ENCODE measurements around the gene TMC3. TPM values are rescaled to one million over a fixed set of nuclear protein-coding genes. Genes with fewer than 3 reads are reported as not detected.
"Not testable (repeated sequence)": the region's sequence is repeated elsewhere in the genome, so short reads cannot be mapped to it uniquely, and the experiment has no call there.

Gene TMC3
- total and polyA plus RNA-seq, 12 donors, result 0.03 to 0.08 (median 0.04) TPM; not detected in 9

DNA sequence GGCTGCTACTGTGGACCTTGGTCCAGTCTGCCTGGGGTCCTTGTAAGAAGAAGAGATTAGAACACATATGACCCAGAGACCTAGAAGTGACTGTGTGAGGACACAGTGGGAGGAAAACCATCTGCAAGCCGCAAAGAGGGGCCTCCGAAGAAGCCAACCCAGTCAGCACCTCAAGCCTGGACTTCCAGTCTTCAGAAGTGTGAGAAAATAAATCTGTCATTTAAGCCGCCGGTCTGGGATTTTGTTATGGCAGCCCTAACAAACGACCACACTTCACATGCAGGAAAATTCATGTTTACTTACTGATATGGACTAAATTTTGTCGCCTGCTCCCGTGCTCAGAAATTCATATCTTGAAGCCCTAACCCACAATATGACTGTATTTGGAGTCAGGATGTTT, 44.4 kb upstream of the TMC3 start:
- H3K27ac ChIP-seq, result no peak overlapping the region
- 58 to 66% (median 62%) methylated on average over 7 of the region's 7 CpGs for WGBS, 4 donors
- no peak overlapping the region for H3K4me3 ChIP-seq
- DNase-seq, result no peak
- no peaks in the 10 kb centered on the region for H3K36me3 ChIP-seq (replicated peaks in 1 of 2)
- H3K9me3 ChIP-seq (replicated peaks in 1 of 3), result no peaks in the 10 kb centered on the region
- intact Hi-C loops (cut with DNase I), result no loop called here
- H3K27me3 ChIP-seq, result peaks cover 7% of the 10 kb centered on the region
- TF ChIP-seq CTCF (IDR thresholded peaks at IDR 0.05), result no peak
- no peak for TF ChIP-seq POLR2A (IDR thresholded peaks at IDR 0.05)
- no peaks in the 10 kb centered on the region for H3K4me1 ChIP-seq (replicated peaks in 1 of 2)

- intact Hi-C loops (cut with DNase I); H3K27me3 ChIP-seq; H3K36me3 ChIP-seq (replicated peaks in 1 of 2); DNase-seq; H3K4me1 ChIP-seq (replicated peaks in 1 of 2); H3K27ac ChIP-seq; H3K4me3 ChIP-seq; H3K9me3 ChIP-seq (replicated peaks in 1 of 3): not testable (repeated sequence)
- WGBS, 4 donors, result 54 to 75% (median 69%) methylated on average over 10 to 12 of the region's 12 CpGs
Measured at GRCh38 chr15:81414274-81414968, 40.4 kb upstream of the TMC3 start.

GRCh38 chr15:81413851-81414250, 39.8 kb upstream of the TMC3 start:
- WGBS, 4 donors, result 87 to 92% (median 89%) methylated on average over 10 to 32 of the region's 32 CpGs
- intact Hi-C loops (cut with DNase I), result no loop called here

GRCh38 chr15:81411969-81412633, 38.1 kb upstream of the TMC3 start:
- no peak overlapping the region for H3K27ac ChIP-seq
- DNase-seq, result no peak
- H3K36me3 ChIP-seq (replicated peaks in 1 of 2), result no peaks in the 10 kb centered on the region
- H3K9me3 ChIP-seq (replicated peaks in 1 of 3), result no peaks in the 10 kb centered on the region
- no peaks in the 10 kb centered on the region for H3K4me1 ChIP-seq (replicated peaks in 1 of 2)
- H3K27me3 ChIP-seq, result peaks cover 12% of the 10 kb centered on the region
- no peak overlapping the region for H3K4me3 ChIP-seq
- 67 to 75% (median 71%) methylated on average over 5 of the region's 5 CpGs for WGBS, 4 donors
- no peak for TF ChIP-seq POLR2A (IDR thresholded peaks at IDR 0.05)
- TF ChIP-seq CTCF (IDR thresholded peaks at IDR 0.05), result no peak
- intact Hi-C loops (cut with DNase I), result no loop called here

More at GRCh38 chr15:81413851-81414250, 39.8 kb upstream of the TMC3 start:
- H3K27me3 ChIP-seq, result peaks cover 8% of the 10 kb centered on the region
- no peak for TF ChIP-seq POLR2A (IDR thresholded peaks at IDR 0.05)
- TF ChIP-seq CTCF (IDR thresholded peaks at IDR 0.05), result no peak
- no peak overlapping the region for H3K4me3 ChIP-seq
- no peak for DNase-seq
- no peaks in the 10 kb centered on the region for H3K36me3 ChIP-seq (replicated peaks in 1 of 2)
- no peaks in the 10 kb centered on the region for H3K9me3 ChIP-seq (replicated peaks in 1 of 3)
- no peak overlapping the region for H3K27ac ChIP-seq
- H3K4me1 ChIP-seq (replicated peaks in 1 of 2), result no peaks in the 10 kb centered on the region

All from adrenal gland (tissue), 12 donors.